ENCODE data around the gene BRI3. TPM values are rescaled to one million over a fixed set of nuclear protein-coding genes. Genes with fewer than 3 reads are reported as not detected.

Gene BRI3
- total and polyA plus RNA-seq, 10 of the 15 experiments (the other 5 are each of a cell fraction or from before 2014, with no cell fraction given) = 4.5 to 56.3 (median 21.5) TPM

GRCh38 chr7:98254516-98254915, 27.0 kb upstream of the BRI3 start:
- Histone ChIP-seq H3K4me3 (no peak overlapping the region), H3K4me1 (ENCODE audit: control insufficient read depth, insufficient read depth, low read length) (peaks cover 10% of the 10 kb centered on the region), H4K20me1 (ENCODE audit: control insufficient read depth, insufficient read depth) (no peaks in the 10 kb centered on the region), H3K4me2 (ENCODE audit: control insufficient read depth, insufficient read depth) (no peak overlapping the region), H2AFZ (ENCODE audit: control insufficient read depth, low read depth, low read length) (no peak overlapping the region), H3K9me3 (replicated peaks; ENCODE audit: control insufficient read depth, insufficient read depth, low read length) (no peaks in the 10 kb centered on the region), H3K27me3 (replicated peaks in 1 of 2; ENCODE audit: control insufficient read depth in 2 of 2, insufficient read depth in 2 of 2, low read length in 1 of 2) (no peaks in the 10 kb centered on the region), H3K27ac (ENCODE audit: control insufficient read depth, insufficient read depth) (no peak overlapping the region), H3K9ac (ENCODE audit: control insufficient read depth, insufficient read depth, low read length) (no peak overlapping the region), H3K36me3 (ENCODE audit: control insufficient read depth in 2 of 2, insufficient read depth in 2 of 2, low read length in 1 of 2) (no peaks in the 10 kb centered on the region), H3K79me2 (ENCODE audit: control insufficient read depth, insufficient read depth, low read length) (peaks cover 10% of the 10 kb centered on the region)
- in situ Hi-C loops (cut with MboI) (no loop called here), intact Hi-C loops (cut with micrococcal nuclease; ENCODE audit: unreplicated experiment) (no loop called here)
- BruUV-seq (replicated peaks) = no TSS peak
- ChIA-PET RAD21 (ENCODE audit: unreplicated experiment) (interaction anchor here (0.8 kb wide), 1 partner anchor 88 kb away, joined by 3 read pairs; no protein-coding TSS in a partner anchor), SMC1A (ENCODE audit: uncharacterized antibody, unreplicated experiment) (no interaction called here), POLR2A (interaction anchor here (0.5 to 0.9 kb wide), 3 partner anchors 53 to 158 kb away, joined by 3 to 6 read pairs (median 3); no protein-coding TSS in a partner anchor), CTCF (no interaction called here)
- ATAC-seq = no peak
- WGBS (ENCODE audit: insufficient coverage, insufficient replicate concordance, low lambda C conversion rate, missing lambda C conversion rate) = 98% methylated on average over 4 of the region's 4 CpGs
- FAIRE-seq = no peak
- DNase-seq (ENCODE audit: low read depth, low spot score) = no peak
- TF ChIP-seq ATF7 (IDR thresholded peaks at IDR 0.05; ENCODE audit: low read depth) (no peak), PKNOX1 (IDR thresholded peaks at IDR 0.05) (no peak), TARDBP (IDR thresholded peaks at IDR 0.05; ENCODE audit: borderline replicate concordance) (no peak), RELB (IDR thresholded peaks at IDR 0.05; ENCODE audit: low read depth) (no peak), LARP7 (IDR thresholded peaks at IDR 0.05) (no peak), TBL1XR1 (IDR thresholded peaks at IDR 0.05; ENCODE audit: low read depth, low read length) (no peak), CBFB (IDR thresholded peaks at IDR 0.05; ENCODE audit: low read depth) (no peak), FOXK2 (IDR thresholded peaks at IDR 0.05) (no peak), CEBPZ (IDR thresholded peaks at IDR 0.05; ENCODE audit: low read depth, low read length) (no peak), ZBTB40 (IDR thresholded peaks at IDR 0.05; ENCODE audit: borderline replicate concordance) (no peak), POLR2AphosphoS2 (IDR thresholded peaks at IDR 0.05; ENCODE audit: low read depth, low read length) (no peak), ASH2L (IDR thresholded peaks at IDR 0.05; ENCODE audit: borderline replicate concordance, low read depth) (no peak), EP300 (IDR thresholded peaks at IDR 0.05; ENCODE audit: borderline replicate concordance in 1 of 2, control insufficient read depth in 1 of 2, low read depth in 2 of 2, low read length in 2 of 2) (no peak)

All from GM12878 (cell line).